Brain microvascular endothelial cell (primary cell): ENCODE measurements around the gene KIF6.

Experiments
- DNase-seq: peaks from one replicate; pipeline ENCODE4 v3.0.0-alpha.2; 2020
- H3K27ac ChIP-seq: fragments of 250-450 bp; sonication (Bioruptor Pico); 2 replicates; pipeline ENCODE4 v1.5.1; 2020; ENCODE audit warnings: mild to moderate bottlenecking, moderate library complexity
- H3K27me3 ChIP-seq: fragments of 250-450 bp; sonication (Bioruptor Pico); replicated peaks from 2 replicates; pipeline ENCODE4 v1.5.1; 2020; ENCODE audit warnings: mild to moderate bottlenecking
- H3K36me3 ChIP-seq: fragments of 250-450 bp; sonication (Bioruptor Pico); replicated peaks from 2 replicates; pipeline ENCODE4 v1.5.1; 2020; ENCODE audit warnings: mild to moderate bottlenecking
- H3K4me3 ChIP-seq: 2 replicates; pipeline ENCODE4 v1.5.1; 2011; ENCODE audit warnings: low read depth, mild to moderate bottlenecking, control low read depth, low read length, moderate library complexity
- in situ Hi-C: cut with HindIII; loops from 2 replicates; pipeline ENCODE4 v1.10.0; 2017; ENCODE audit warnings: low sequenced_read_pairs, low pct_ligation_motif_present
- TF ChIP-seq, protein P1 (sequence below): IDR thresholded peaks from 2 replicates; pipeline ENCODE4 v1.5.1; 2011; ENCODE audit warnings: low read depth, mild to moderate bottlenecking, moderate library complexity, low read length, control low read depth, inconsistent platforms; ENCODE audit errors: missing control alignments

The KIF6 gene

DNA sequence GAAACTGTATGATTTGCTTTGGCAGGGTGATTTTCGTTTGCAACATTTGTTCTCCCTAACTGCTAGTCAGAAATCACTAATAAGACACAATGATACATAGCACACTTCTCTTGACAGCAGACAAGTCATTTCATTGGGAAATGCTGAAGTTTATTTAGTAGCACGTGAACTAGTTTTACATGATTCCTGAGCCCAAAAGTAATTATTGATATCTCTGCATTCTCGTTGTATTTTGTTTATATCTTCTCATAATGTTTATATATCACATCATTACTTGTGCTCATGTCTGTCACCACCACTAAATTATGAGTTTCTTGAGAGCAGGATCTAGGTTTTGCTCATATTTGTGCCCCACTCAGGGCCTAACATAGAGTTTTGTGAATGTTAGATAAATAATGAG, 151.7 kb downstream of the KIF6 start:
- no peak for DNase-seq
- in situ Hi-C loops: no loop called here
- H3K27me3 ChIP-seq: no peaks in the 10 kb centered on the region
- H3K27ac ChIP-seq: no peak overlapping the region
- no peak overlapping the region for H3K4me3 ChIP-seq
- H3K36me3 ChIP-seq: no peaks in the 10 kb centered on the region
- TF ChIP-seq, protein P1, sequence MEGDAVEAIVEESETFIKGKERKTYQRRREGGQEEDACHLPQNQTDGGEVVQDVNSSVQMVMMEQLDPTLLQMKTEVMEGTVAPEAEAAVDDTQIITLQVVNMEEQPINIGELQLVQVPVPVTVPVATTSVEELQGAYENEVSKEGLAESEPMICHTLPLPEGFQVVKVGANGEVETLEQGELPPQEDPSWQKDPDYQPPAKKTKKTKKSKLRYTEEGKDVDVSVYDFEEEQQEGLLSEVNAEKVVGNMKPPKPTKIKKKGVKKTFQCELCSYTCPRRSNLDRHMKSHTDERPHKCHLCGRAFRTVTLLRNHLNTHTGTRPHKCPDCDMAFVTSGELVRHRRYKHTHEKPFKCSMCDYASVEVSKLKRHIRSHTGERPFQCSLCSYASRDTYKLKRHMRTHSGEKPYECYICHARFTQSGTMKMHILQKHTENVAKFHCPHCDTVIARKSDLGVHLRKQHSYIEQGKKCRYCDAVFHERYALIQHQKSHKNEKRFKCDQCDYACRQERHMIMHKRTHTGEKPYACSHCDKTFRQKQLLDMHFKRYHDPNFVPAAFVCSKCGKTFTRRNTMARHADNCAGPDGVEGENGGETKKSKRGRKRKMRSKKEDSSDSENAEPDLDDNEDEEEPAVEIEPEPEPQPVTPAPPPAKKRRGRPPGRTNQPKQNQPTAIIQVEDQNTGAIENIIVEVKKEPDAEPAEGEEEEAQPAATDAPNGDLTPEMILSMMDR: no peak

DNA sequence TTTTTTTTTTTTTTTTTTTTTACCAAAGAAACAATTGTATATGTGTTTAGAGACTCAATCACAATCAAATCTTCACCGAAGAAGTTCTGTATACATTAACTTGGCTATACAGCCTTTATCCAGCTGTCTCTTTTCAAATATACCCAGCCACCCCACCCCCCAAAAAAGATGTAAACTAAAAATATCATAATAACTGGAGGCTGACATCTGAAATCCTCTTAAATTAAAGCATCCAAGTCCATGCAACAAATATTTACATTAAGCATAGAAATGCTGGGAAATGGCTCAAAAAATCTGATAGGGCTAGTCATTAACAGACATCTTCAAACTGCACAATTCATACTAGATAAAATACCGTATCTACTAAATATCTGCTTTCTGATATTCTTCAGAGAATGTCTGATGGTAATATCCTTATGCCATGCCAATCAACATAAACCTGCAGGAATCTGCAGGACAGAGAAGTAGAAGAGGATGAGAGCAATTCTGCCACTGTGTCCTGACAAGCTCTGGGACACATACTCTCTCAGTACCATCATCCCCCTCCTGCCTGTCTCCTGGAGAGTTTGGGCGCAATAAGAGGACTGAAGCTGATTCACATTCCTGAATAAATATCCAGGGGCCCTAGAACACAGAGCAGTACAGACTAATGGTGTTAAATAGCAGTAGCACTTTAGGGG, 152.4 kb downstream of the KIF6 start:
- in situ Hi-C loops: no loop called here
- no peak overlapping the region for H3K27ac ChIP-seq
- TF ChIP-seq, protein P1: no peak

DNA sequence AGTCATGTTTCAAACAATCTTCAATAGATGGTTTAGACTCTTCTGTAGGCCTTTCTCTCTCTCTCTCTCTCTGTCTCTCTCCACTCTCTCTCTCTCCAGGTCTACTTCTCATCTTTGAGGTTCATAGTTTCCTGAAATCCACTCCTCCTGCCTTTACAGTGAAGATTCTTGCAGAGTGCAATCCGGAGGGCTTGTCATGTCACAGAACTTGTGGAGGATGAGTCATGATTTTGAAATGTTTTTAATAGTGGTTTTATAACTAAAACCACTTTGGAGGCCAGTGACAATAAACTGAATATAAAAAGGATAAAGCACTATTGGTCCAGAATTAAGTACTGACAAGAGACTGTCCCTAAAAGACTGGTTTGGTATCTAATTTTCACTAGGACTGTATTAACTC, 156.3 kb downstream of the KIF6 start:
- no peaks in the 10 kb centered on the region for H3K27me3 ChIP-seq
- H3K36me3 ChIP-seq: no peaks in the 10 kb centered on the region
- no peak overlapping the region for H3K4me3 ChIP-seq
- DNase-seq: peak; percentile 65
- in situ Hi-C loops: no loop called here
- H3K27ac ChIP-seq: no peak overlapping the region
- TF ChIP-seq, protein P1: no peak

More for the DNA sequence above, 152.4 kb downstream of the KIF6 start:
- Histone ChIP-seq H3K27me3 (no peaks in the 10 kb centered on the region), H3K4me3 (no peak overlapping the region), H3K36me3 (no peaks in the 10 kb centered on the region)
- no peak for DNase-seq

DNA sequence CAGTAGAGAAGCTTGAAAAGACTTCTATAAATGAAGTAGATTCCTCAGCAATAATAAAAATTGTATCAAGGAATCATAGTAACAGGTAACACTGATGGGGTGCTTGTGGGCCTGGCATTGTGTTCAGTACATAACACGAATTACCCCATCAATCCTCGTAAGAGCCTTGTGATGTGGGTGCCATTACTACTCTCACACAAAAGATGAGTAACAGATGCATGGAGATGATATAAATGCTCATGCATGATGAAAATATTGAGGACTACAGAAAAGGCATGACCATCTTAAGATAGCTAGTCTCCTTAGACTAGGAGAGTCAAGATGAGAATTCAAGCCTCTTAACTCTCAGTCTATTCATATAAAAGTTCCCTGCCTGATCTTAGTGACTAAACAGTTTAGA, 158.1 kb downstream of the KIF6 start:
- TF ChIP-seq, protein P1: no peak
- no peak for DNase-seq
- Histone ChIP-seq H3K27me3 (no peaks in the 10 kb centered on the region), H3K36me3 (no peaks in the 10 kb centered on the region), H3K27ac (no peak overlapping the region), H3K4me3 (no peak overlapping the region)
- in situ Hi-C loops: no loop called here

DNA sequence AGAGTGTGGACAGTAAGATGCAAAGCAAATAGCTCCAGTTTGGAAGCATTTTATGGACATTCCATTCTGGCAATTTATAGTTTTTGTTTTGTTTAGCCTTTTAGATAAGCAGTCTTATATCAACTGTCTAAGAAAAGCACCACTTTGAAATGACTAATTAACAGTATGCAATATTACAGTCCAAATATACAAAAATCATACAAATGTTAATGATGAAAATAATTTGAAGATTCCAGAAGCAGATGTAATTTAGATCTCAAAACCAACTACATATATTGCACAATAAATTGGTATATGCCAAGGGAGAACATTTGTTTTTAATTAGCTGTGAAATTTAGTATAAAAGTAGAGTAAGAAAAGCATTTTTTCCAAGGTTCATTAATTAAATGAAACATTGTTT, 158.8 kb downstream of the KIF6 start:
- no peak overlapping the region for H3K4me3 ChIP-seq
- TF ChIP-seq, protein P1: no peak
- no peak for DNase-seq
- H3K27me3 ChIP-seq: no peaks in the 10 kb centered on the region
- H3K27ac ChIP-seq: no peak overlapping the region
- H3K36me3 ChIP-seq: no peaks in the 10 kb centered on the region
- in situ Hi-C loops: no loop called here

DNA sequence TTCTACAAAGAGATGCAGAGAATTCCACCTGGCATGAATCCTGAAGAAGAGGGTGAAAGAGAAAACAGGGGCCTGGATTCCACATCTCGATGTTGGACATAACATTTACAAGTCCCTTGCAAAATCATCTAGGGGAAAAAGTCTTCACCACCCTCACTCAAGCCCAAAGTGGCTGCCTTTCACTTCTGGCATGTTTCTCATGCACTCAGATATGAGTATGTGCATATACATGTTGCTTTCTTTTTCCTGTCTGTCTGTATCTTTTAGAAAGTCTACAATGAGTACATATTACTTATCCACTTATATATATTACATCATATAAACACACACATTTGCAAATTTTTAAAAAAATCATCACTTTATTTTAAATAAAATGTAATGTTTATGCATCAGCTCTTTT, 159.3 kb downstream of the KIF6 start:
- no peak overlapping the region for H3K4me3 ChIP-seq
- no peak overlapping the region for H3K27ac ChIP-seq
- H3K27me3 ChIP-seq: no peaks in the 10 kb centered on the region
- DNase-seq: no peak
- TF ChIP-seq, protein P1: no peak
- H3K36me3 ChIP-seq: no peaks in the 10 kb centered on the region
- in situ Hi-C loops: no loop called here
